HCT116 (cell line): Measurements from ENCODE around the gene CDK2AP2. TPM values are rescaled to one million over a fixed set of nuclear protein-coding genes. Genes with fewer than 3 reads are reported as not detected.

Experiments used
- ATAC-seq: fragments of 200-7000 bp; cut with Tn5 transposase; 2 replicates; pipeline ENCODE4 v1.9.1; 2020; ENCODE audit warnings: mild to moderate bottlenecking, moderate library complexity
- BruUV-seq: library from RNA; stranded (reverse); fragments of 400-500 nt; replicated peaks from 2 replicates; lab custom pipeline; 2021; lab: Mats Ljungman, UMichigan
- CTCF ChIA-PET: fragments of 300-600 bp; sonication (Branson Sonifier 250); formaldehyde crosslinking; loops from one replicate; lab custom pipeline; 2021; ENCODE audit warnings: antibody characterized with exemption; lab: Charles Lee
- POLR2A ChIA-PET: fragments of 300-600, 350-600 bp; sonication (Branson Sonifier 250); formaldehyde crosslinking; loops from one replicate; lab custom pipeline; 2021; ENCODE audit warnings: antibody characterized with exemption; lab: Charles Lee
- RAD21 ChIA-PET, 2 experiments: fragments of 300-600 bp; sonication (Branson Sonifier 250); formaldehyde crosslinking; loops; one replicate each; lab custom pipeline; 2023; ENCODE audit warnings: low total read pairs in 2 of 2; ENCODE audit not compliant: uncharacterized antibody in 2 of 2, unreplicated experiment in 2 of 2, low non-redundant PET in 1 of 2; lab: Charles Lee
- DNase-seq: peaks from one replicate; pipeline ENCODE4 v3.0.0-alpha.2; 2010; ENCODE audit warnings: low read depth, low spot score
- H2AFZ ChIP-seq: fragments of 200-600 bp; shearing (Covaris generic), sonication (generic); 2 replicates; pipeline ENCODE4 v1.6.1; 2017; ENCODE audit warnings: low read depth, mixed run types, mixed read lengths, antibody characterized with exemption, low read length; ENCODE audit not compliant: poor library complexity, severe bottlenecking
- H3K27ac ChIP-seq: 2 replicates; pipeline ENCODE4 v1.5.1; 2012; ENCODE audit warnings: low read depth, low read length
- H3K27me3 ChIP-seq: fragments of 200-600 bp; sonication (generic); 2 replicates; pipeline ENCODE4 v1.6.1; 2016; ENCODE audit warnings: mixed run types, low read length, mixed read lengths; ENCODE audit not compliant: insufficient read depth
- H3K36me3 ChIP-seq, 2 experiments: fragments of 200-500 bp in 1 of 2; fragments of 200-600 bp in 1 of 2; sonication (Bioruptor generic) in 1 of 2; sonication (generic) in 1 of 2; 2 replicates each; pipeline versions ENCODE4 v1.5.1 to v1.6.1; 2014 to 2016; ENCODE audit warnings: low read length in 2 of 2, inconsistent platforms in 1 of 2, mixed read lengths in 1 of 2, mixed run types in 1 of 2; ENCODE audit not compliant: insufficient read depth in 2 of 2, control insufficient read depth in 1 of 2
- H3K4me1 ChIP-seq, 2 experiments: fragments of 200-600 bp in 1 of 2; sonication (generic) in 1 of 2; 2 replicates each; pipeline versions ENCODE4 v1.5.1 to v1.6.1; 2012 to 2017; ENCODE audit warnings: low read length in 2 of 2, inconsistent platforms in 1 of 2, mild to moderate bottlenecking in 1 of 2, mixed read lengths in 1 of 2, mixed run types in 1 of 2, moderate library complexity in 1 of 2; ENCODE audit not compliant: insufficient read depth in 2 of 2, control insufficient read depth in 1 of 2
- H3K4me2 ChIP-seq: fragments of 200-600 bp; sonication (generic); 2 replicates; pipeline ENCODE4 v1.6.1; 2017; ENCODE audit warnings: mixed run types, low read length, mixed read lengths
- H3K4me3 ChIP-seq, 2 experiments: fragments of 200-600 bp in 1 of 2; sonication (generic) in 1 of 2; replicated peaks in 1 of 2; 2 replicates each; pipeline ENCODE4 v1.5.1; 2011 to 2016; ENCODE audit warnings: low read length in 2 of 2, control low read depth in 1 of 2, low read depth in 1 of 2, mild to moderate bottlenecking in 1 of 2, mixed read lengths in 1 of 2, mixed run types in 1 of 2
- H3K79me2 ChIP-seq: fragments of 200-600 bp; sonication (generic); 2 replicates; pipeline ENCODE4 v1.6.1; 2017; ENCODE audit warnings: mild to moderate bottlenecking, mixed run types, low read length, moderate library complexity, mixed read lengths; ENCODE audit not compliant: insufficient read depth
- H3K9ac ChIP-seq: fragments of 200-600 bp; sonication (generic); 2 replicates; pipeline ENCODE4 v1.6.1; 2016; ENCODE audit warnings: low read length, mixed read lengths
- H3K9me2 ChIP-seq: fragments of 200-600 bp; sonication (generic), shearing (Covaris generic); 2 replicates; pipeline ENCODE4 v1.6.1; 2017; ENCODE audit warnings: mixed run types, mild to moderate bottlenecking, moderate library complexity; ENCODE audit not compliant: insufficient read depth
- H3K9me3 ChIP-seq, 2 experiments: fragments of 200-500 bp in 1 of 2; fragments of 200-600 bp in 1 of 2; sonication (Bioruptor generic) in 1 of 2; sonication (generic) in 1 of 2; 2 replicates each; pipeline ENCODE4 v1.6.1; 2014 to 2017; ENCODE audit warnings: low read length in 2 of 2, mixed read lengths in 2 of 2, inconsistent platforms in 1 of 2, low read depth in 1 of 2, mild to moderate bottlenecking in 1 of 2, mixed run types in 1 of 2, moderate library complexity in 1 of 2; ENCODE audit not compliant: control insufficient read depth in 1 of 2, insufficient read depth in 1 of 2
- H4K20me1 ChIP-seq: fragments of 200-600 bp; sonication (generic), shearing (Covaris generic); 2 replicates; pipeline ENCODE4 v1.6.1; 2017; ENCODE audit warnings: mixed run types, mild to moderate bottlenecking, moderate library complexity; ENCODE audit not compliant: insufficient read depth
- CBX3 ChIP-seq: IDR thresholded peaks from 2 replicates; pipeline ENCODE4 v1.6.1; 2012; ENCODE audit warnings: low read depth
- CEBPB ChIP-seq: IDR thresholded peaks from 2 replicates; pipeline ENCODE4 v1.6.1; 2012; ENCODE audit warnings: low read depth
- ELF1 ChIP-seq: IDR thresholded peaks from 2 replicates; pipeline ENCODE4 v1.6.1; 2012; ENCODE audit warnings: low read depth, borderline replicate concordance
- EZH2 ChIP-seq: fragments of 200-600 bp; sonication (generic); IDR thresholded peaks from 2 replicates; pipeline ENCODE4 v1.6.1; 2017; ENCODE audit warnings: antibody characterized with exemption, mixed run types
- EZH2phosphoT487 ChIP-seq: fragments of 200-600 bp; IDR thresholded peaks from 2 replicates; pipeline ENCODE4 v1.6.1; 2018; ENCODE audit warnings: antibody characterized with exemption, borderline replicate concordance
- FOSL1 ChIP-seq: IDR thresholded peaks from 2 replicates; pipeline ENCODE4 v1.6.1; 2012; ENCODE audit warnings: low read depth
- JUND ChIP-seq: IDR thresholded peaks from 2 replicates; pipeline ENCODE4 v1.6.1; 2012
- POLR2A ChIP-seq: IDR thresholded peaks from 2 replicates; pipeline ENCODE4 v1.7.0; 2011; ENCODE audit warnings: borderline replicate concordance; ENCODE audit not compliant: insufficient read depth, insufficient read length; ENCODE audit errors: extremely low read depth
- POLR2AphosphoS5 ChIP-seq: IDR thresholded peaks from 2 replicates; pipeline ENCODE4 v1.6.1; 2011; ENCODE audit warnings: mild to moderate bottlenecking, low read depth, low read length, moderate library complexity
- RAD21 ChIP-seq: IDR thresholded peaks from 2 replicates; pipeline ENCODE4 v1.6.1; 2012; ENCODE audit warnings: low read depth, mild to moderate bottlenecking
- SIN3A ChIP-seq: IDR thresholded peaks from 2 replicates; pipeline ENCODE4 v1.6.1; 2012; ENCODE audit warnings: low read depth
- SP1 ChIP-seq: IDR thresholded peaks from 2 replicates; pipeline ENCODE4 v1.6.1; 2012; ENCODE audit warnings: low read depth
- TCF7L2 ChIP-seq: IDR thresholded peaks from 2 replicates; pipeline ENCODE4 v1.7.0; 2011; ENCODE audit warnings: borderline replicate concordance, inconsistent platforms; ENCODE audit not compliant: insufficient read depth, insufficient read length; ENCODE audit errors: extremely low read depth
- ZFX ChIP-seq: fragments of 450-650 bp; IDR thresholded peaks from 2 replicates; pipeline ENCODE4 v1.6.1; 2017
- ZNF274 ChIP-seq: fragments of 200-500 bp; sonication (Bioruptor generic); IDR thresholded peaks from 2 replicates; pipeline ENCODE4 v1.6.1; 2014; ENCODE audit warnings: mild to moderate bottlenecking, low read depth, low read length, inconsistent platforms
- intact Hi-C: fragments of 100-400 bp; cut with micrococcal nuclease; formaldehyde crosslinking; loops from 2 replicates; pipeline ENCODE4 v1.10.0; 2022
- total RNA-seq: library from RNA; stranded (reverse); gene quantifications from one replicate; pipeline ENCODE4 v1.2.1, GENCODE V29; 2021; ENCODE audit not compliant: unreplicated experiment
- TF ChIP-seq, protein P1 (sequence below), 3 experiments: fragments of 200-600 bp in 1 of 3; sonication (generic) in 1 of 3; IDR thresholded peaks in 2 of 3; conservative IDR thresholded peaks in 1 of 3; 2 replicates each; pipeline ENCODE4 v1.5.1; 2012 to 2017; ENCODE audit warnings: low read depth in 2 of 3, low read length in 2 of 3, antibody characterized with exemption in 1 of 3, borderline replicate concordance in 1 of 3, control low read depth in 1 of 3, mild to moderate bottlenecking in 1 of 3, mixed read lengths in 1 of 3, mixed run types in 1 of 3, moderate library complexity in 1 of 3; ENCODE audit not compliant: insufficient read depth in 1 of 3
- TF ChIP-seq, protein P2 (sequence below): IDR thresholded peaks from 2 replicates; pipeline ENCODE4 v1.6.1; 2012
- TF ChIP-seq, protein P3 (sequence below): IDR thresholded peaks from 2 replicates; pipeline ENCODE4 v1.6.1; 2011; ENCODE audit warnings: mild to moderate bottlenecking, low read length, moderate library complexity; ENCODE audit not compliant: insufficient replicate concordance; ENCODE audit errors: extremely low read depth

The CDK2AP2 gene
- total RNA-seq, 1 experiment from 2014 or later, result 53.6 TPM

DNA sequence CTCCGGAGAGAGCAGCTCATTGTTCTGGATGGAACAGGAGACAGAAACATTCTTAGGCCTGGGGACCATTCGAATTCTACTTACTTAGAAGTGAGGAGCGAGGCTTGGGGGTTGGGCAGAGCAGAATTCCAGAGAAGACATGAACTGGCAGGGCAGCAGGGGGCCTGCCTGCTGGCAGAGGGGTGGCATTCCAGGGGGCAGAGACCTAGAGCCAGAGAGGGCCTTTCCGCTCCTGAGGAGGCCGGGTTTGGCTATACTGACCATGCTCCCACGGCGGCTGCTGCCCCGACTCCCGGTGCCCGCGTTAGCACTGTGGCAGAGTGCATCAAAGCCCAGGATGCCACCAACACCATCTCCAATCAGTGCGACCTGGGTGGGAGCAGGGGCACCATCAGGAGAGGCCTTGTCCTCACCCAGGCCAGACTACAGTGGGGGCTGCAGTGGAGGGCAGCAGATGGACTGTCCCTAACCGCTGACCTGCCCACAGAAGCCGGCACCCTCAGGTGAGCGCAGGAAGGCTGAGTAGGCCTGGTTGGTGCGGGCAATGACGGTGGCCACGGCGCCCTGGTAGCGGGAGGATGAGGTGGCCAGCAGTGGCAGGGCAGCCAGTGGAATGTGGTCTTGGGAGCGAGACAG, 10.2 kb downstream of the CDK2AP2 start (continued):
- TF ChIP-seq EZH2phosphoT487 (no peak), ZFX (no peak), FOSL1 (no peak)
- TF ChIP-seq, protein P1, sequence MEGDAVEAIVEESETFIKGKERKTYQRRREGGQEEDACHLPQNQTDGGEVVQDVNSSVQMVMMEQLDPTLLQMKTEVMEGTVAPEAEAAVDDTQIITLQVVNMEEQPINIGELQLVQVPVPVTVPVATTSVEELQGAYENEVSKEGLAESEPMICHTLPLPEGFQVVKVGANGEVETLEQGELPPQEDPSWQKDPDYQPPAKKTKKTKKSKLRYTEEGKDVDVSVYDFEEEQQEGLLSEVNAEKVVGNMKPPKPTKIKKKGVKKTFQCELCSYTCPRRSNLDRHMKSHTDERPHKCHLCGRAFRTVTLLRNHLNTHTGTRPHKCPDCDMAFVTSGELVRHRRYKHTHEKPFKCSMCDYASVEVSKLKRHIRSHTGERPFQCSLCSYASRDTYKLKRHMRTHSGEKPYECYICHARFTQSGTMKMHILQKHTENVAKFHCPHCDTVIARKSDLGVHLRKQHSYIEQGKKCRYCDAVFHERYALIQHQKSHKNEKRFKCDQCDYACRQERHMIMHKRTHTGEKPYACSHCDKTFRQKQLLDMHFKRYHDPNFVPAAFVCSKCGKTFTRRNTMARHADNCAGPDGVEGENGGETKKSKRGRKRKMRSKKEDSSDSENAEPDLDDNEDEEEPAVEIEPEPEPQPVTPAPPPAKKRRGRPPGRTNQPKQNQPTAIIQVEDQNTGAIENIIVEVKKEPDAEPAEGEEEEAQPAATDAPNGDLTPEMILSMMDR (IDR thresholded peaks at IDR 0.05 in 2 of 3, conservative IDR thresholded peaks at IDR 0.05 in 1 of 3; ENCODE audit: borderline replicate concordance in 1 of 3, insufficient read depth in 1 of 3, low read depth in 2 of 3, low read length in 2 of 3), result no peak
- TF ChIP-seq, protein P2, sequence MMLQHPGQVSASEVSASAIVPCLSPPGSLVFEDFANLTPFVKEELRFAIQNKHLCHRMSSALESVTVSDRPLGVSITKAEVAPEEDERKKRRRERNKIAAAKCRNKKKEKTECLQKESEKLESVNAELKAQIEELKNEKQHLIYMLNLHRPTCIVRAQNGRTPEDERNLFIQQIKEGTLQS, result no peak

GRCh38 chr11:67496113-67496512, 11.8 kb downstream of the CDK2AP2 start:
- DNase-seq, result no peak
- ATAC-seq, result no peak
- no peaks in the 10 kb centered on the region for H3K9me3 ChIP-seq
- ChIA-PET RAD21 (no interaction called here), POLR2A (no interaction called here), CTCF (no interaction called here)
- H3K9me2 ChIP-seq, result no peaks in the 10 kb centered on the region
- H3K4me2 ChIP-seq, result no peak overlapping the region
- no peak overlapping the region for H3K27ac ChIP-seq
- no TSS peak for BruUV-seq
- peaks cover under 1 to 11% of the 10 kb centered on the region in 2 experiments; a peak in 3 of 4 replicates for H3K36me3 ChIP-seq
- H3K9ac ChIP-seq, result no peak overlapping the region
- H2AFZ ChIP-seq, result no peak overlapping the region
- H3K4me3 ChIP-seq, result no peak overlapping the region
- no peaks in the 10 kb centered on the region for H3K27me3 ChIP-seq
- intact Hi-C loops, result no loop called here
- no peaks in the 10 kb centered on the region; the same call in 1 of the 2 replicates for H3K79me2 ChIP-seq
- H4K20me1 ChIP-seq, result no peaks in the 10 kb centered on the region
- no peaks in the 10 kb centered on the region for H3K4me1 ChIP-seq
- TF ChIP-seq ZNF274 (no peak), POLR2A (no peak), JUND (no peak), RAD21 (no peak), SIN3A (no peak), POLR2AphosphoS5 (no peak), ELF1 (no peak), EZH2phosphoT487 (no peak), TCF7L2 (no peak), EZH2 (no peak), SP1 (no peak), CBX3 (no peak), ZFX (no peak), CEBPB (no peak)
- TF ChIP-seq, protein P2, result no peak
- TF ChIP-seq, protein P1 (IDR thresholded peaks at IDR 0.05 in 2 of 3, conservative IDR thresholded peaks at IDR 0.05 in 1 of 3; ENCODE audit: borderline replicate concordance in 1 of 3, insufficient read depth in 1 of 3, low read depth in 2 of 3, low read length in 2 of 3), result no peak
- TF ChIP-seq, protein P3, sequence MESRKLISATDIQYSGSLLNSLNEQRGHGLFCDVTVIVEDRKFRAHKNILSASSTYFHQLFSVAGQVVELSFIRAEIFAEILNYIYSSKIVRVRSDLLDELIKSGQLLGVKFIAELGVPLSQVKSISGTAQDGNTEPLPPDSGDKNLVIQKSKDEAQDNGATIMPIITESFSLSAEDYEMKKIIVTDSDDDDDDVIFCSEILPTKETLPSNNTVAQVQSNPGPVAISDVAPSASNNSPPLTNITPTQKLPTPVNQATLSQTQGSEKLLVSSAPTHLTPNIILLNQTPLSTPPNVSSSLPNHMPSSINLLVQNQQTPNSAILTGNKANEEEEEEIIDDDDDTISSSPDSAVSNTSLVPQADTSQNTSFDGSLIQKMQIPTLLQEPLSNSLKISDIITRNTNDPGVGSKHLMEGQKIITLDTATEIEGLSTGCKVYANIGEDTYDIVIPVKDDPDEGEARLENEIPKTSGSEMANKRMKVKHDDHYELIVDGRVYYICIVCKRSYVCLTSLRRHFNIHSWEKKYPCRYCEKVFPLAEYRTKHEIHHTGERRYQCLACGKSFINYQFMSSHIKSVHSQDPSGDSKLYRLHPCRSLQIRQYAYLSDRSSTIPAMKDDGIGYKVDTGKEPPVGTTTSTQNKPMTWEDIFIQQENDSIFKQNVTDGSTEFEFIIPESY, result no peak
